B cell (primary cell): ENCODE measurements around the gene CELF4. TPM values are rescaled to one million over a fixed set of nuclear protein-coding genes. Genes with fewer than 3 reads are reported as not detected.

Source experiments
- ATAC-seq: fragments of 200-7000 bp; cut with Tn5 transposase; one replicate; pipeline ENCODE4 v1.10.0; 2021; ENCODE audit warnings: low read depth, mild to moderate bottlenecking, moderate number of reproducible peaks, moderate library complexity
- CTCF ChIA-PET: fragments of 350-600 bp; sonication (Branson Sonifier 250); formaldehyde crosslinking; loops from one replicate; lab custom pipeline; 2021; ENCODE audit warnings: antibody characterized with exemption, inconsistent platforms; lab: Charles Lee
- POLR2A ChIA-PET: fragments of 350-600 bp; sonication (Branson Sonifier 250); formaldehyde crosslinking; loops from one replicate; lab custom pipeline; 2021; ENCODE audit warnings: antibody characterized with exemption; lab: Charles Lee
- DNase-seq: peaks from one replicate; pipeline ENCODE4 v3.0.0; 2013
- H2AFZ ChIP-seq: 2 replicates; pipeline ENCODE4 v1.6.1; 2012; ENCODE audit warnings: mild to moderate bottlenecking, low read depth, low read length; ENCODE audit not compliant: insufficient read depth, poor library complexity, severe bottlenecking
- H3K27ac ChIP-seq, 2 donors: 1 replicate in 1 of 2; 2 replicates in 1 of 2; pipeline ENCODE4 v1.5.1; 2012 to 2013; ENCODE audit warnings: low read length in 2 of 2, mild to moderate bottlenecking in 2 of 2, moderate library complexity in 1 of 2
- H3K27me3 ChIP-seq, 4 experiments: fragments of 200-600 bp in 1 of 4; sonication (generic) in 1 of 4; replicated peaks in 1 of 4; 1 replicate in 2 of 4; 2 replicates in 2 of 4; pipeline versions ENCODE4 v1.6.1 to v1.7.0; 2013 to 2016; ENCODE audit warnings: low read length in 3 of 4, mild to moderate bottlenecking in 2 of 4, mixed read lengths in 1 of 4, moderate library complexity in 1 of 4; ENCODE audit not compliant: insufficient read depth in 4 of 4, control insufficient read depth in 3 of 4; ENCODE audit errors: control extremely low read depth in 1 of 4
- H3K36me3 ChIP-seq, 2 experiments: replicated peaks in 1 of 2; 1 replicate in 1 of 2; 2 replicates in 1 of 2; pipeline versions ENCODE4 v1.6.1 to v1.7.1; 2013; ENCODE audit warnings: low read length in 1 of 2; ENCODE audit not compliant: insufficient read depth in 2 of 2, control insufficient read depth in 1 of 2; ENCODE audit errors: control extremely low read depth in 1 of 2, extremely low read depth in 1 of 2
- H3K4me1 ChIP-seq, 2 donors: fragments of 200-600 bp in 1 of 2; sonication (generic) in 1 of 2; 1 replicate in 1 of 2; 2 replicates in 1 of 2; pipeline versions ENCODE4 v1.5.1 to v1.6.1; 2013 to 2017; ENCODE audit warnings: low read length in 2 of 2; ENCODE audit not compliant: control insufficient read depth in 2 of 2, insufficient read depth in 2 of 2
- H3K4me2 ChIP-seq: replicated peaks from 2 replicates; pipeline ENCODE3; 2012; ENCODE audit warnings: mild to moderate bottlenecking, low read depth, low read length; ENCODE audit not compliant: poor library complexity, severe bottlenecking
- H3K4me3 ChIP-seq, 5 experiments: fragments of 200-600 bp in 1 of 5; sonication (generic) in 1 of 5; 1 replicate in 3 of 5; 2 replicates in 2 of 5; pipeline versions ENCODE4 v1.5.1 to v1.7.0; 2011 to 2016; ENCODE audit warnings: low read length in 4 of 5, mild to moderate bottlenecking in 4 of 5, low read depth in 2 of 5, control low read depth in 1 of 5, moderate library complexity in 1 of 5; ENCODE audit not compliant: insufficient read depth in 1 of 5; ENCODE audit errors: control extremely low read depth in 1 of 5, extremely low read depth in 1 of 5
- H3K79me2 ChIP-seq: fragments of 200-600 bp; sonication (generic); one replicate; pipeline ENCODE4 v1.6.0; 2016; ENCODE audit warnings: low read length; ENCODE audit not compliant: control insufficient read depth, insufficient read depth
- H3K9ac ChIP-seq: fragments of 200-600 bp; sonication (generic); 2 replicates; pipeline ENCODE4 v1.6.1; 2017; ENCODE audit warnings: mild to moderate bottlenecking, low read length, moderate library complexity
- H3K9me3 ChIP-seq, 3 donors: one replicate each; pipeline versions ENCODE4 v1.6.1 to v1.7.1; 2013; ENCODE audit warnings: low read length in 2 of 3; ENCODE audit not compliant: control insufficient read depth in 2 of 3, insufficient read depth in 1 of 3; ENCODE audit errors: control extremely low read depth in 1 of 3
- H4K20me1 ChIP-seq: 2 replicates; pipeline ENCODE4 v1.6.0; 2012; ENCODE audit warnings: mild to moderate bottlenecking, low read length; ENCODE audit not compliant: insufficient read depth, control insufficient read depth, poor library complexity, severe bottlenecking
- H3K27ac Mint-ChIP-seq: one replicate; pipeline ENCODE4 v1.8.0; 2021; ENCODE audit warnings: mixed read lengths
- H3K27me3 Mint-ChIP-seq: one replicate; pipeline ENCODE4 v1.8.0; 2021; ENCODE audit warnings: mixed read lengths
- H3K4me1 Mint-ChIP-seq: one replicate; pipeline ENCODE4 v1.8.0; 2021; ENCODE audit warnings: mixed read lengths
- H3K4me3 Mint-ChIP-seq: one replicate; pipeline ENCODE4 v1.8.0; 2021; ENCODE audit warnings: mixed read lengths
- H3K9me3 Mint-ChIP-seq: one replicate; pipeline ENCODE4 v1.8.0; 2022; ENCODE audit warnings: mixed read lengths; ENCODE audit not compliant: insufficient read depth
- EZH2 ChIP-seq: IDR thresholded peaks from 2 replicates; pipeline ENCODE4 v1.6.1; 2012; ENCODE audit warnings: borderline replicate concordance, low read depth, mild to moderate bottlenecking, moderate library complexity, low read length; ENCODE audit not compliant: insufficient read depth, poor library complexity, severe bottlenecking
- WGBS: methylation state at CpG from one replicate; pipeline ENCODE4 v1.1.5; 2013; ENCODE audit warnings: missing lambda C conversion rate; ENCODE audit not compliant: insufficient coverage; 5-methylcytosine and 5-hydroxymethylcytosine counted together
- intact Hi-C: fragments of 100-400 bp; cut with micrococcal nuclease; formaldehyde crosslinking; loops from one replicate; pipeline ENCODE4 v1.10.0; 2022
- polyA plus RNA-seq: library from polyadenylated mRNA; depleted of rRNA; stranded (reverse); fragments of >200 nt; gene quantifications from 2 replicates; pipeline ENCODE4 v1.2.3, GENCODE V29; 2012
- total RNA-seq, 2 donors: library from RNA; stranded (reverse); fragments of 120-200 nt in 1 of 2; gene quantifications; 1 replicate in 1 of 2; 2 replicates in 1 of 2; pipeline versions ENCODE4 v1.2.3 to v1.2.4, GENCODE V29; 2013 to 2022
- TF ChIP-seq, protein P1 (sequence below): fragments of 200-600 bp; IDR thresholded peaks from one replicate; pipeline ENCODE4 v1.8.0; 2022; ENCODE audit warnings: antibody characterized with exemption, mild to moderate bottlenecking

The CELF4 gene
- total and polyA plus RNA-seq, 2 donors (not counting 1 experiment from before 2014, with no cell fraction given): not detected

DNA sequence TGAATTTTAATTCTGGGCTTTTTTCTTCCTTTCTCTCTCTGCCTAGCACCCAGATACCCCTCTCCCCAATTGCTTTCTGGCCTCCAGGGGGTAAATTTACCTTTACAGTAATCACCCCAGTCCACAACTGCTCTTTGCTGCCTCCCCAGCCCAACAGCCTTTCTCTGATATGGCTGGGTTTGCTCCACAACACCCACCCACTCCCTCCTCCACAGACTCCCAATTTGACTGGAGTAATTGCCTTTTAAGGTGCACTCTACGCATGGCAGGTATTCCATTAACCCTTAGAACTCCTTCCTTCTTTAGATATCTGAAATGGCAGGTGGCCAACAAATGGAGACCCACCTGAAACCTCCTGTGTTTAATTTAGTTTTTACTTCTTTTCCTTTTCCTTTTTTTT, 3.6 kb downstream of the CELF4 start:
- peaks cover 0 to 7% (median 0%) of the 10 kb centered on the region in 3 donors for H3K9me3 ChIP-seq
- H3K9ac ChIP-seq: no peak overlapping the region
- ATAC-seq: no peak
- H3K27ac Mint-ChIP-seq: no peak overlapping the region
- ChIA-PET POLR2A (no interaction called here), CTCF (no interaction called here)
- H3K27me3 Mint-ChIP-seq: peaks cover 57% of the 10 kb centered on the region
- no CpG with 5 or more reads among the region's 1 CpG for WGBS
- peaks cover 8% of the 10 kb centered on the region for H3K4me1 Mint-ChIP-seq
- H3K27me3 ChIP-seq: peaks cover 0 to 26% (median 12%) of the 10 kb centered on the region in 4 experiments
- H4K20me1 ChIP-seq: no peaks in the 10 kb centered on the region
- H2AFZ ChIP-seq: no peak overlapping the region
- H3K79me2 ChIP-seq: no peaks in the 10 kb centered on the region
- intact Hi-C loops: no loop called here
- H3K4me2 ChIP-seq: no peak overlapping the region
- no peak for DNase-seq
- H3K4me3 Mint-ChIP-seq: no peak overlapping the region
- no peaks in the 10 kb centered on the region for H3K9me3 Mint-ChIP-seq
- H3K4me1 ChIP-seq: peaks cover 0 to 3% of the 10 kb centered on the region in 2 donors
- no peak overlapping the region for H3K4me3 ChIP-seq
- TF ChIP-seq, protein P1, sequence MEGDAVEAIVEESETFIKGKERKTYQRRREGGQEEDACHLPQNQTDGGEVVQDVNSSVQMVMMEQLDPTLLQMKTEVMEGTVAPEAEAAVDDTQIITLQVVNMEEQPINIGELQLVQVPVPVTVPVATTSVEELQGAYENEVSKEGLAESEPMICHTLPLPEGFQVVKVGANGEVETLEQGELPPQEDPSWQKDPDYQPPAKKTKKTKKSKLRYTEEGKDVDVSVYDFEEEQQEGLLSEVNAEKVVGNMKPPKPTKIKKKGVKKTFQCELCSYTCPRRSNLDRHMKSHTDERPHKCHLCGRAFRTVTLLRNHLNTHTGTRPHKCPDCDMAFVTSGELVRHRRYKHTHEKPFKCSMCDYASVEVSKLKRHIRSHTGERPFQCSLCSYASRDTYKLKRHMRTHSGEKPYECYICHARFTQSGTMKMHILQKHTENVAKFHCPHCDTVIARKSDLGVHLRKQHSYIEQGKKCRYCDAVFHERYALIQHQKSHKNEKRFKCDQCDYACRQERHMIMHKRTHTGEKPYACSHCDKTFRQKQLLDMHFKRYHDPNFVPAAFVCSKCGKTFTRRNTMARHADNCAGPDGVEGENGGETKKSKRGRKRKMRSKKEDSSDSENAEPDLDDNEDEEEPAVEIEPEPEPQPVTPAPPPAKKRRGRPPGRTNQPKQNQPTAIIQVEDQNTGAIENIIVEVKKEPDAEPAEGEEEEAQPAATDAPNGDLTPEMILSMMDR: no peak
- TF ChIP-seq EZH2: no peak
- no peaks in the 10 kb centered on the region for H3K36me3 ChIP-seq
- no peak overlapping the region for H3K27ac ChIP-seq

DNA sequence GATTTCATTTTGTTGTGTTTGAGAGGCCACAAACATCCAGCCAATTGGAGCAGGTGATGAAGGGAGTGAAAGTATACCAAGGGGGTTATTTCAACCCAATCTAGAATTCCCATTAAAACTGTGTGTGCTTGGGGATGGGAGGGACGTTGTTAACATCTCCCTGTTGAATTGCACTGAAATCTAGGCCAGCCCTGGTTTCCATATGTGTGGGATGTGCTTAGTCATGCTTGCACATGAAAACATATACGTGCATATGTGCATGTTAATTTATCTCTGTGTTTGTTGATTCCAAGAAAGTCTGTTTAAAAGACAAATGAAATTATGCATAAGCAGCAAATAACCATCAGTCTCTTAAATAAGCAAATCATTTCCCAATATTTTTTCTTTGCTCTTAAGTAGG, 5.6 kb downstream of the CELF4 start:
- Histone ChIP-seq H4K20me1 (no peaks in the 10 kb centered on the region), H3K36me3 (no peaks in the 10 kb centered on the region), H3K79me2 (no peaks in the 10 kb centered on the region), H3K9me3 (peaks cover 0 to 7% (median 0%) of the 10 kb centered on the region in 3 donors), H3K4me2 (no peak overlapping the region), H3K9ac (no peak overlapping the region), H3K27me3 (peaks cover 0 to 16% (median 8%) of the 10 kb centered on the region in 4 experiments), H3K4me3 (no peak overlapping the region), H3K4me1 (peaks cover 0 to under 1% of the 10 kb centered on the region in 2 donors), H2AFZ (no peak overlapping the region), H3K27ac (no peak overlapping the region)
- Mint-ChIP-seq H3K27ac (no peak overlapping the region), H3K27me3 (peaks cover 45% of the 10 kb centered on the region), H3K4me1 (no peaks in the 10 kb centered on the region), H3K9me3 (no peaks in the 10 kb centered on the region), H3K4me3 (no peak overlapping the region)
- ATAC-seq: no peak
- ChIA-PET CTCF (no interaction called here), POLR2A (no interaction called here)
- no peak for DNase-seq
- no CpG with 5 or more reads among the region's 2 CpGs for WGBS
- no peak for TF ChIP-seq EZH2
- TF ChIP-seq, protein P1: no peak
- intact Hi-C loops: no loop called here
